ENCODE measurements around the gene NYNRIN.

GRCh38 chr14:24437020-24437735, 38.4 kb downstream of the NYNRIN start:
- no peak for TF ChIP-seq CTCF (IDR thresholded peaks at IDR 0.05)
- TF ChIP-seq POLR2A (IDR thresholded peaks at IDR 0.05), result no peak
